Measurements from ENCODE around the gene ZNF74.

- TF ChIP-seq, protein P1, sequence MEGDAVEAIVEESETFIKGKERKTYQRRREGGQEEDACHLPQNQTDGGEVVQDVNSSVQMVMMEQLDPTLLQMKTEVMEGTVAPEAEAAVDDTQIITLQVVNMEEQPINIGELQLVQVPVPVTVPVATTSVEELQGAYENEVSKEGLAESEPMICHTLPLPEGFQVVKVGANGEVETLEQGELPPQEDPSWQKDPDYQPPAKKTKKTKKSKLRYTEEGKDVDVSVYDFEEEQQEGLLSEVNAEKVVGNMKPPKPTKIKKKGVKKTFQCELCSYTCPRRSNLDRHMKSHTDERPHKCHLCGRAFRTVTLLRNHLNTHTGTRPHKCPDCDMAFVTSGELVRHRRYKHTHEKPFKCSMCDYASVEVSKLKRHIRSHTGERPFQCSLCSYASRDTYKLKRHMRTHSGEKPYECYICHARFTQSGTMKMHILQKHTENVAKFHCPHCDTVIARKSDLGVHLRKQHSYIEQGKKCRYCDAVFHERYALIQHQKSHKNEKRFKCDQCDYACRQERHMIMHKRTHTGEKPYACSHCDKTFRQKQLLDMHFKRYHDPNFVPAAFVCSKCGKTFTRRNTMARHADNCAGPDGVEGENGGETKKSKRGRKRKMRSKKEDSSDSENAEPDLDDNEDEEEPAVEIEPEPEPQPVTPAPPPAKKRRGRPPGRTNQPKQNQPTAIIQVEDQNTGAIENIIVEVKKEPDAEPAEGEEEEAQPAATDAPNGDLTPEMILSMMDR (conservative IDR thresholded peaks at IDR 0.05), result no peak
- no peak for TF ChIP-seq EZH2 (IDR thresholded peaks at IDR 0.05; ENCODE audit: low read depth)
Measured at GRCh38 chr22:20456722-20457076, 62.7 kb downstream of the ZNF74 start.

Measured in PC-9 (cell line).